Measurements from ENCODE around the gene SYF2.
"Not testable (repeated sequence)": the region's sequence is repeated elsewhere in the genome, so short reads cannot be mapped to it uniquely, and the experiment has no call there.

Gene SYF2

DNA sequence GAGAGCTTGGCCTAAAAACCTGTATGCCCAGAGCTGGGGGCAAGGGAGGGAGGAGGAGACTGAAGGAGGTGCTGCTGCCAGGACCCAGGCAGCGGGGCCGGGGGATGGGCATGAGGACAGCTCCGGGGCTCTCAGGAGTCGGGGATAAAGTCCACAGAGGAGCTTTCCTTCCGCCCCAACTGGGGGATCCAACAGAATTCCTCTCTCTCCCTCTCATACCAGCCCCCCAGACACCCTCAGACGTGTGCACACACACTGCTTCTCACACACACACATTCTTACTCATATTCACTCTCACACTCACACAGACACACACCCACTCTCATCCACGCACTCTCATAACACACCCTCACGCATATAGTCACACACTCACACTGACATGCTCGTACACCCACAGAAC lies 39.1 kb downstream of the SYF2 start:
- DNase-seq (ENCODE audit: low read depth), result no peak
- TF ChIP-seq, protein P1, sequence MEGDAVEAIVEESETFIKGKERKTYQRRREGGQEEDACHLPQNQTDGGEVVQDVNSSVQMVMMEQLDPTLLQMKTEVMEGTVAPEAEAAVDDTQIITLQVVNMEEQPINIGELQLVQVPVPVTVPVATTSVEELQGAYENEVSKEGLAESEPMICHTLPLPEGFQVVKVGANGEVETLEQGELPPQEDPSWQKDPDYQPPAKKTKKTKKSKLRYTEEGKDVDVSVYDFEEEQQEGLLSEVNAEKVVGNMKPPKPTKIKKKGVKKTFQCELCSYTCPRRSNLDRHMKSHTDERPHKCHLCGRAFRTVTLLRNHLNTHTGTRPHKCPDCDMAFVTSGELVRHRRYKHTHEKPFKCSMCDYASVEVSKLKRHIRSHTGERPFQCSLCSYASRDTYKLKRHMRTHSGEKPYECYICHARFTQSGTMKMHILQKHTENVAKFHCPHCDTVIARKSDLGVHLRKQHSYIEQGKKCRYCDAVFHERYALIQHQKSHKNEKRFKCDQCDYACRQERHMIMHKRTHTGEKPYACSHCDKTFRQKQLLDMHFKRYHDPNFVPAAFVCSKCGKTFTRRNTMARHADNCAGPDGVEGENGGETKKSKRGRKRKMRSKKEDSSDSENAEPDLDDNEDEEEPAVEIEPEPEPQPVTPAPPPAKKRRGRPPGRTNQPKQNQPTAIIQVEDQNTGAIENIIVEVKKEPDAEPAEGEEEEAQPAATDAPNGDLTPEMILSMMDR (IDR thresholded peaks at IDR 0.05; ENCODE audit: insufficient read depth, low read depth, low read length, missing control alignments), result no peak
- H3K4me3 ChIP-seq (ENCODE audit: low read depth, low read length), result no peak overlapping the region

DNA sequence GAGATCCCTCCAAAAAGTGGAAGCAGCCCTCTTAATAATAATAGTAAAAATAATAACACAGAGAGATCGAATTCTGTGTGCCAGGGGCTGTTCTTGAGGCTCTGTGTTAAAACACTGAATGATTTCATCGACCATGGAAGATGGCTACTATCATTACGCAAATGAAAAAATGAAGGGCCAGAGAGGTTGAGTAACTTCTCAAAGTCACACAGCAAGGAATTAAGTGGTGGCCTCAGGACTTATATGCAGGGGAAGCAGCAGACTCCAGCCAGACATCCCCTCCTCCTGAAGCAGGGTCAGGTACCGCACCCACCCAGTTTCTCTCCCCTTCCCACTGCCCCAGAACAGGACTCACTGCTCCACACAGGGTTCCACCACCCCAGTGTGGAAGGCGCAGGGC lies 40.1 kb downstream of the SYF2 start:
- TF ChIP-seq, protein P1 (IDR thresholded peaks at IDR 0.05; ENCODE audit: insufficient read depth, low read depth, low read length, missing control alignments), result no peak
- no peak overlapping the region for H3K4me3 ChIP-seq (ENCODE audit: low read depth, low read length)
- no peak for DNase-seq (ENCODE audit: low read depth)

DNA sequence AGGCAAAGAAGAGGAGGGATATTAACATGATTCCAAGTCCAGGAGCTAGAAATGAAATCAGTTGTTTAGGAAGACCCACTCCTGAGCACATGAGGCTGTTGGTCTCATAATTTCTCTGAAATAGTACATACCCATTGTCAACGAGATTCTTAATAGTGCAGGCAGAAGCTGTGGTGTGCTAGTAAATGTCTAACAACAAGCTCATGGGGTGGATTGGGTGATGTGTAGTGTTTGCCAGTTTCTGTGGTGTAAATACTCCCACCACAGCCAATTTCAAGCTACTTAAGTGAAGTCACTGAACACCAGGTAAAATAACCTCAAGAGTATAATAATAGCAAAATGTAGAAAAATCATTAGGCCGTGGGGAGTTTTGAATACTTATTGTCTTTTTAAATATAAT lies 42.0 kb downstream of the SYF2 start:
- TF ChIP-seq, protein P1 (IDR thresholded peaks at IDR 0.05; ENCODE audit: insufficient read depth, low read depth, low read length, missing control alignments), result no peak
- no peak overlapping the region for H3K4me3 ChIP-seq (ENCODE audit: low read depth, low read length)
- no peak for DNase-seq (ENCODE audit: low read depth)

DNA sequence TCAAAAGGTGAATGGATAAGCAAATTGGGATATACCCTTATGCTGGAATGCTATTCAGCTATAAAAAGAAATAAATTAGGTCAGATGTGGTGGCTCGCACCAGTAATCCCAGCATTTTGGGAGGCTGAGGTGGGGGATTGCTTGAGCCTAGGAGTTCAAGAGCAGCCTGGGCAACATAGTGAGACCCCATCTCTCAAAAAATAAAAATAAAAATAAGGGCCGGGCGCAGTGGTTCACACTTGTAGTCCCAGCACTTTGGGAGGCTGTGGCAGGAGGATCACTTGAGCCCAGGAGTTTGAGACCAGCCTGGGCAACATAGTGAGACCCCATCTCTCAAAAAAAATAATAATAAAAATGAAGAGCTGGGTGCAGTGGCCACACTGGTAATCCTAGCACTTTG lies 44.4 kb downstream of the SYF2 start:
- H3K4me3 ChIP-seq (ENCODE audit: low read depth, low read length); DNase-seq (ENCODE audit: low read depth): not testable (repeated sequence)

DNA sequence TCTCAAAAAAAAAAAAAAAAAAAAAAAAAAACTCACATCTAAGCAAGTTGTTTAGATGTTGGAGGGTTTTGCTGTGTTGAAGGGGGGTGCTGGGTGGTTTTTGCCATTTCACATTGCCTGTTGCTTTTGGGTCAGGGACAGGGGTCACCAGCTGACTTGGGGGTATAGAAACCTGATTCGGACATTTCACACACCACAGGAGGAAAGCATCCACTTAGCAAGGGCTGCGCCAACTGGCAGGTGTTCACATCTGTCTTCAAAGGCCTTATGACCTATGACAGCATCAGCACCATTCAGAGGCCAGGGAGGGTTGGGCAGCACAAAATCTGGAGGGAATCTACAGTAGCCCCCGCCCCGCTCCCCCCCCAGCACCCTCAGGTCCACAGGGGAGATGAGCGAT lies 45.2 kb downstream of the SYF2 start:
- TF ChIP-seq, protein P1 (IDR thresholded peaks at IDR 0.05; ENCODE audit: insufficient read depth, low read depth, low read length, missing control alignments), result no peak
- DNase-seq (ENCODE audit: low read depth), result no peak
- H3K4me3 ChIP-seq (ENCODE audit: low read depth, low read length), result no peak overlapping the region

DNA sequence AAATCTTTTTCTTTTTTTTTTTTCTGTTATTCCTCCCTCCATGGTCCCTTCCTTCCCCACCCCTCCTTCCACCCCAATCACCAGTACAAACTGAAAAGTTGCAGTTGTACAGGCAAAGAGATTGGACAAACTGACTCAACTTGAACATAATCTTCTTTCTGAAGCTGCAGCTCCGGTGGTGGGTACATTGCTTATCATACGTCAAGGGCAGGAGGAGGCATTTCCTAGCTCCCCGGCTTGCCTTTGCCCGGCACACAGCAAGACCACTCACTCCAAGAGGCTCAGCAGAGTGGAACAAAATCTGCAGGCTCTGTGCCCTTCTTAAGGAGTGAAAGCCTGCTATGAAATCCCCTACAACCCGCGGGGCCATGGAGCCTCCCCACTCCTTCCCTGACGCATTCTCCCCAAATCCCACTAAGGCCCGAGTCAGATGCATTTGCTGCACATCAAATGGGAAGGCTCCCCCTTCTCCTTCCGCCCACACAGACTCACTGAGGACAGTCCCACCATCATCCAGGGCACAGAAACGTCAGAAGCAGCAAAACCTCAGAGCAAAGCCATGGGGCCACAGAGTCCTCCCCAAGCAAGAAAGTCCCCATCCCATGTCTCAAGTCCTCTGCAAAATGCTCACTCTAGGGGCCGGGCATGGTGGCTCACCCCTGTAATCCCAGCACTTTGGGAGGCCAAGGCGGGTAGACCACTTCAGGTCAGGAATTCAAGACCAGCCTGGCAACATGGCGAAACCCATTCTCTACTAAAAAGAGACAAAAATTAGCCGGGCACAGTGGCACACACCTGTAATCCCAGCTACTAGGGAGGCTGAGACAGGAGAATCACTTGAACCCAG lies 45.9 kb downstream of the SYF2 start:
- H3K4me3 ChIP-seq (ENCODE audit: low read depth, low read length), result no peak overlapping the region
- TF ChIP-seq, protein P1 (IDR thresholded peaks at IDR 0.05; ENCODE audit: insufficient read depth, low read depth, low read length, missing control alignments), result no peak
- no peak for DNase-seq (ENCODE audit: low read depth)

DNA sequence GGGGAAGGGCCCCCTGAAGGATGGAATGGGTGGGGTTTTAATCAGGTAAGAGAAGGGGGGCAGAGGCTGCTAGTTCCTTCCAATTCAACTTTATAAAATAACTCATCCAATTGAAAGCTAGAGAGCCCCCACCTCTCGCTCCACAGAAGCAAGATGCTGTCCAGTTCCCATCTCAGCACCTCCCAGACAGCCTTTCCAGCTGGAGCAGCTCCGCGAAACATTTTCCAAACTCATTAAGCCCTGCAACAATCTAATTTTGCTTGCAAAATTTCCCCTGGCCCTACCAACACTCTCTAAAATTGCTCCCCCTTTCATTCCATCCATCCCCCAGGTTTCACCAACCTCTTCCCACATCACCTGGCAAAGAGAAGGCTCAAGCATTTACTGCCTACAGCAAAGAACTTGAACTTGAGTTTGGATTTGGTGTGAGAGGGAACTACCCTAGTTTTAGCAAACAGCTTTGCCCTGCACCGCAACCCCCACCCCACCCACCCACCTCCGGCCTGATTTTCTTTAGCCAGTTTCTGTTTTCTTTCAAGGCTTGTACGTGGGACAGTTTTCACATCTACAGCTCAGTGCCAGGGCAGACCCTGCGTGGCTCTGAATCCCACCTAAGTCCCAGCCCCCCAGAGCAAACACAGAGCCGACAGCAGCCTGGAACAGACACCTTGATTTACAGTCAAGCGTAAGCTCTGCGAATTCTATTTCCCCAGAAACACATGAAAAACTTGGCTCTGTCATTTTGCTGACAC lies 46.7 kb downstream of the SYF2 start:
- no peak overlapping the region for H3K4me3 ChIP-seq (ENCODE audit: low read depth, low read length)
- DNase-seq (ENCODE audit: low read depth), result no peak
- TF ChIP-seq, protein P1 (IDR thresholded peaks at IDR 0.05; ENCODE audit: insufficient read depth, low read depth, low read length, missing control alignments), result no peak
